Measurements from ENCODE around the gene PANK1.

Gene PANK1

DNA sequence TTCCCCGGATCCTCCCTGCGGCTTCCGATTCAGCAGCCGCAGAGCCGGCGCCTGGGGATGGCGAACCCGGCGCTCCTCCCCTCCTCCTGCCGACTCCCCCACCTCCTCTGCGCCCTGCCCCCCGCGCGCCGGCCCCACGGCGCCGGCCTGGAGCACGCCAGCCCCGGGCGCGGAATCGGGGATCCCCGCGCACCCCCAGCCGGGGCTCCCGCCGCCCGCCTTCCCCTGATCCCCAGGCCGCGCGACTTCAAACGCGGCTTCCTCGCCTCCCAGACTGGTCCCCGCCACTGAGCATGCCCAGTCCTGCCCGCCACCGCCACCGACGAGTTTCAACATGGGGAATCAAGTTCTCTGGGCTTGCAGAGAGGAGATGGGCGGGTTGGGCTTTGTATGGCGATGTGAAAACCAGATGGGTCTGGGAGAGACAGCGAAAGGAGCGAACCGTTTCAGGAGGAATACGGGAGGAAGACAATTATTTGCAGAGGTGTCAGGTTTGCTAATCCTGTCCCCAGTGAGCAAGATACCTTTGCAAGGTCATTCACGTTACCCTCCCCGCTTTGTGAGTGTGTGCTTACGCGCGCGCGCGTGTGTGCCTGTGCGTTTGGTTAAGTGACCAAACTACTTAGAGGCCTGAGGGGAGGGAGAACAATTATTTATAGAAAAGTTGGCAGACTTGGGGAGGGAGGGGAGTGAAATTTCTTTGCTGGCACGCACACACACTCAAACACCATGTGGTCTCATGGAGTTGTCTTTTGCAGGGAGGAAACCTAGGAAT, at the start of gene PANK1:
Gene PANK1 (minus strand): TSS at position 276 of the 775 bp plus-strand sequence. CDS start 351 bp downstream, outside the sequence.
- peak; percentile 63 for DNase-seq

DNA sequence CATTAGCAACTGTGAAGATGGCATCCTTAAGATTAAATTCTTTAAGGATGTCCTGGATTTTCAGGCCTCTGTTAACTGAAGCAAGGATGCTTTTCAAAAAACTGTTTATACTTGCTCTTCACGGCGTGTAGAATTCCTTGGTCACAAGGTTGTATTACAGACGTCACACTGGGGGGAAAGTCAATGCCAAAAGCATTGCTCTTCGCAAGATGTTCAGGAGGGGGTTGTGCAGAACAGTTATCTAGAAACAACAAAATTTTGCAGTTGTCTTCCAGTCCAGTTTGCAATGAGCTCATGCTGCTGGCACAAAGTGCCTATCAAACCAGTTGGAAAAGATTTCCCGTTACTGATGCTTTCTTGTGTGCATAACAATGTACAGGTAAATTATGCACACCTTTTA, 48.1 kb upstream of the PANK1 start:
- DNase-seq: no peak

DNA sequence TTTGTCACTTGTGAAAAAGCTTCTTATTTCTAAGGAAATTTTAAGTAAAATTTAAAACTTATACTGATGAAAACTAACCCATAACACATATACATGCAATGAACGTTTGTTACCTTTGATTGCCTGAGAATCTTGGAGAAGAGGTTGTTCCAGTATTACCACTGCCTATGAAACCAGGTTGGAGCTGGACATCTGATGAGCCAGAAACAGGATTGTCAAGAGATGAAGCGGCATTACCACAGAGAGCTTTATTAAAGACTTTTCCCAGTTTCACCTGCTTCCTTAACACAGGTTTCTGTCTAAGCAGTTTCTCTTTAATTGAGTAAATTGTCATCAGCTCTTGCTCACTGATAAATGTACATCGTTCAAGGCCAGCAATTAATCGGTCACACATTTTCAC, 47.4 kb upstream of the PANK1 start:
- no peak for DNase-seq

DNA sequence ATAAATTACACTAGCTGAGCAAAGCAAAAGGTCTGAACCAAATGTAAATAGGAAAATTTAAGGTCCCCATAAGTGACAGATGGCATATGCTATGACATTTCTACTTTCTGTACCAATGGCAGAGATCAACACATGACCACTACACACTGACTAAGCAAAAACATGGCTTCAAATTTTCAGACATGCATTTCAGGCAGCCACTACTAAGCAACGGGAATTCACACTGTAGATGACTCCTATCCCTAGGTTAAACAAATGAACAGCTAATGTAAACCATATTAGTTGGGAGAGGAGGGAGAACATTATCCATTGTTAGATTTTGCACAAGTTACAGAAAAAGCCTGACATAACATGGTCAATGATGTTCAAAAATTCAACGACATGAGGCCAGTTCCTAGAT, 45.0 kb upstream of the PANK1 start:
- no peak for DNase-seq

DNA sequence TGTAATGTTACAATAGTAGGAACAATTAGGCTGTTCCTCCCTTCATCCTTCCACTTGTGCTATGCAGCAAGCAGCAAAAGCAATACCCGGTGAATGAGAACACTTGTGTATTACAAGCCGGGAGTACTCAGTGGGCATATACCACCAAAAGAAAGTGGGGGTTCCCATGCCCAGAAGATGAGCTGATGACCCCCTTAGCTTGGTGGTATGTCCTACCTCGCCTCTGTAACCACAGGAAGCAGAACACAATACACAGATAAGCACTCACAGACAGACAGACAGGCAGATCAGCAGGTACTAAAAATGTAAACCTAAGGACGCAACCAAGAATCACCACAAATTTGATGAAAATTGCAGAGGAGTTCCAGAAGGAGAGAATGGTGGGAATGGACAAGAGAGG, 40.9 kb upstream of the PANK1 start:
- no peak for DNase-seq

DNA sequence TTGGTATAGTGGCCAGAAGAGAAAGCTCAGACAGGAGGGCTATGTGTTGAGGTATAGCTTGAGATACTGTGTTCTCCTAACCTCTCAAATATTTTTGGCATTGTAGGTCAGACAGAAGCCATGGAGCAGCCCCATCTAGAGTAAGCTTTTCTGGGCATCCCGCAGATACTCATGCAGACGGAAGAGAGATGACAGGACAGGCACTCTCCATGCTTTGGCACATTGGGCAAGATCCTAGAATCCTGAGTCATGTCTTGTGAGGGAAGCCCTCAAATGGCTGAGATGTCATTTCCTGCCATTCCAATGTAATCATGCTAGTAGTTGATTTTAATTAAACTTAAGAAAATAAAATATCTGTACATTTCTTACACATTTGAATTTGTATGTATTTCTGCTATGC, 39.6 kb upstream of the PANK1 start:
- DNase-seq: no peak

DNA sequence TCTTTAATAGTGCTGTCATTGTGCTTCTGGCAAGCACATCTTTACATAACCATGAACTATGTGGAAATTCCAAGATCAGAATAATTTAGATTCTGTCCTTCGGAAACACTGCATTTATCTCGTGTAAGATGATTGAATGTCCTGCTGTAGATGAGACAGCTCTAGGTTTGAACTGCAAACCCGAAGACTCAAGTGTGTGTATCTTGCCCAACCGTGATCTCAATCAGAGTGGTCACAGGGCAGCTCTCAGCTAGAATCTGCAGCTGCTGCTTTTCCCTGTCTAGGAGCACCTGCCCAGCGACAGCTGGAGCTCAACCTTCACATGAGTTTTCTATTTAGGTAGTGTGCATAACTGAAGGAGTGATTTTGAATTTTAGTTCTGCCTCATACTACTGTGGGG, 38.8 kb upstream of the PANK1 start:
- no peak for DNase-seq

DNA sequence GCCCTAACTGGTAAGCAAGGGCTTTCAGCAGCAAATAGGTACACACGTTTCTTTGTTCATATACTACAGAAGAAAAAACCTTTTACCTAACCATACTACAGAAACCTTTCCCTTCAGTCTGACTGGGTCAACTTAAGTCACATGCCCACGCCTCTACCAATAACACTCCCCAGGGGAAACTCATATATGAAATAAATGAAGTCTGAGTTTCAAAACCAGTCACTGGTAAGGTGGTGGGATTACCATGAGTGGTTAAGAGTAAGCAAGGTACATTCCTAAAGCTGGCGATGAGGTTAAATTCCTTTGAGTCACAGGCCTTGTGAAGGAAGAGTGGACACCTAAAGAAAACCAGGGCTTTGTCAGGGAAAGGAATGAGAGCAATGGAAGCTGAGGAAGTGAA, 34.9 kb upstream of the PANK1 start:
- DNase-seq: no peak

DNA sequence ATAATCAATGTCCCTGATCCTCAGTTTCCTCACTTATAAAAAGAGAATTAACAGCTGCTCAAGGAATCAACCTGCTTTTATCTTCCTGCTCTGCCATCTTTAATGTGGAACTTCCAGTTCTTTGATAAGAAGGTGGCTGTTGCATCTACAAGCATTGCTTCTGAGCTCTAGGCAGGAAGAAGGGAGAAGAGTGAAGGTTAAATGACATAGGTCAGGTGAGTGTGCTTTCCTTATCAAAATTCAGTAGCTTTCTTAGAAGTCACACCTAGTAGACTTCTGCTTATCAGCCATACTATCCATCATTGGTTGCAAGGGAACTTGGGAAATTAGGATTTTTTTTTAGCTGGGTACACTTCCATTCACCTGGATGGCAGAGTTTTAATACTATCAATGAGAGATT, 32.3 kb upstream of the PANK1 start:
- no peak for DNase-seq

DNA sequence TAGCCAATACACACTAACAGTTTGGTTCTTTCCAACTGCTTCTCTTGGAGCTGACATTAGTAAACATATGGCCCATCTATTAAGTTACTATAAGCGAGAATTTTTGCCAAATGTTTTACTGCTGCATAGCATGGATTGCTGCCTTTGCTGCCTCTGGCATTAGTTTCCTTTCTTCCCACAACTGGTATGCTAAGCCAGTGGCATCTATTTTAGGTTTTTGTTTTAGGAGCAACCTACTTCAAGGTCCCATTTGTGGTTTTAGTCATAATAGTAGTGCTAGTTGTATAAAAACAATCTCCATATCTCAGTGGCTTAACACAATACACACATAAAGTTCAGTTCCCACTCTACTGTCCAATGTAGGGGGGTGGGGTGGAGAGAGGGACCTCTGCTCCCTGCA, 25.9 kb upstream of the PANK1 start:
- DNase-seq: no peak

DNA sequence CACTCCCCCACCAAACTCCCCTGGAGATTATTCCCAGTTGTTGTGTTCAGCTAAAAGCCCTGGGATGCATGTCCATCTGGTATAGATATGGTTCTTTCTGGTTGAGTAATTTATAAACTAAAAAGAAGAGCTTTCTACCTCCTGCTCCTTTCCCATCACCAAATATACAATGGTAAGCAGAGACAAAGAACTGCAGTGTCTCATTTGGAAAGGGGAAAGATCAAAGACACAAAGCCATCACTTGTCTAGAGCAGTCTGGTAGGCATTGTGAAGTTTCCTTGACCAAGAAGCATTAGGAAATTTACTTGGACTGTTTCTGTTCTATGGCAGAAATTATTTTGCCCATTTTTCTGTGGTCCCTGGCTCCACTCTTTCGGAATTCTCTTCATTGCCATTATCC, 24.9 kb upstream of the PANK1 start:
- DNase-seq: no peak

DNA sequence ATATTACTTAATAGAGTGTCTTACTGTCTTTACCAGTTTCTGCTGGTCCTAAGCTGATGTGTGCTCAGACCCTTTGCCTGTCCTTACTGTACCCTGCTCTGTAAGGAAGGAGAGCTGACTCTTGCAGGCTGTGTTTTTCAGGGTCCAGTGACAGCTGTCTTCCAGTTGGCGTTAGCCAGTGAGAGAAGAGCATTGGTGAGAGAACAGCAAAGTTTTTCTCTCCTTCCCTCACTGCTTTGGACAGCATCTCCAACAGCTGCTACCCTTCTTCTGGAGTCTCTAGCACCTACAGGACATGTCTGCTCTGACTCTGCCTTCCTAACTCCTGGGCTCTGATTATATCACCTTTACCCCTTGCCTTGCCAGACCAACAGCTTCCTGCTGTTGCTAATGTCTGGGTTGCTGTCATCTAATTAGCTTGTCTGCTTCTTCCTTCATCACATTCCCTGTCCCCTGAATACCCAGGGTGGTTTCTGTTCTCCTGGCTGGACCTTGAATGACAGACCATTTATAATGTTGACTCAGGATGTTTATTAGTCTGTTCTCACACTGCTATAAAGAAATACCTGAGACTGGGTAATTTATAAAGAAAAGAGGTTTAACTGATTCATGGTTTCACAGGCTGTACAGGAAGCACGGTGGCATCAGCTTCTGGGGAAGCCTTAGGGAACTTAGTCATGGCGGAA, 23.5 kb upstream of the PANK1 start:
- DNase-seq: no peak

DNA sequence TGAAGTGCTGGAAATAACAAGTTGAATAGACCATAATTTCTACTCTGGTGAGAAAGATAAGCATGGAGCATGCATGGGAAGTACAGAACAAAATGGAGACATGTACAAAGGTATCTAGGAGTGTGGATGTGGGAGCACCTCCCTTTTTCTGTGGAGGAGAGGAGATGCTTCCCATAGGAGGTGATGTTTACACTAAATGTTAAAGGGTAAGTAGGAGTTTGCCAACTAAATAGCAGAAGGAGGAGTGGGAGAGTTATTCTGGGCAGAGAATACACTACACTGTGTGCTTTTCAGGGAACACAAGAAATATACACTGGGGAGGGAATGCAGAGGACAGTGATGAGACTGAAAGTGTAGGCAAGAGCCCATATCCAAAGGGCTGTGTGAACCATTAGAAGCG, 21.1 kb upstream of the PANK1 start:
- no peak for DNase-seq

DNA sequence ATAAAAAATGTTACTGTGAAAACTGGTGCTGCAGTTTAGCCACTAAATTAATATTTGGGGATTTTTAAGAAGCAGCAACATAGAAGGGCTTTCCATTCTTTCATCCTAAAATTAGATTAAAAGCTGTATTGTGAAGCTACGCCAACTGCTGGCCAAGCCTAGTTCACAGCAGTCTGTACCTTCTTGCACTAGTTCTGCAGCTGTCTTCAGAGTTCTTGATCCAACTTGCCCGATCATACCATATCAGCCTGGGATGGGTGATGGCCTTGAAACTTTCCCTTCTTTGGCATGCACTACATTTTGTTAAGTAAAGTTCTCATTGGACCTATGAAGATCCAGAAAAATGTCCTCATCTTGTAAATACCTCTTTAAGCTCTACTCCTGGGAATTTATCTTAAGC, 20.3 kb upstream of the PANK1 start:
- no peak for DNase-seq

DNA sequence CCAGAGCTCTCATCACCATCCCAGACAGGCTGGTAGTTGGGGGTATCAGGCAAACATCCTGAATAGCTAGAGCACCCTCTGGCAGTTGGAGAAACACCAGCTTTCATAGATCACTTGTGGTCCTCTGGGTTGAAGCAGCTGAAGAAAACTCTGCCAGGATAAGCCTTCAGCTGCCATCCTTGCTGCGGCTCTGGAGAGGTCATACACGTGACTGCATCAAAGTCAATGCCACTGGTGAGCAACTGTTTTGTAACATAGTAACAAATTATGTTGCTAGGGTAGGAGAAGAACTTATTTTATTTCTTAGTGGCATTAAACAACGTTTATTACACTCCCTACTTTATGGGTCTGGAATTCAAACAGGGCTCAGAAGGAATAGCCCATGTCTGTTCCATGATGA, 19.2 kb upstream of the PANK1 start:
- DNase-seq: no peak

DNA sequence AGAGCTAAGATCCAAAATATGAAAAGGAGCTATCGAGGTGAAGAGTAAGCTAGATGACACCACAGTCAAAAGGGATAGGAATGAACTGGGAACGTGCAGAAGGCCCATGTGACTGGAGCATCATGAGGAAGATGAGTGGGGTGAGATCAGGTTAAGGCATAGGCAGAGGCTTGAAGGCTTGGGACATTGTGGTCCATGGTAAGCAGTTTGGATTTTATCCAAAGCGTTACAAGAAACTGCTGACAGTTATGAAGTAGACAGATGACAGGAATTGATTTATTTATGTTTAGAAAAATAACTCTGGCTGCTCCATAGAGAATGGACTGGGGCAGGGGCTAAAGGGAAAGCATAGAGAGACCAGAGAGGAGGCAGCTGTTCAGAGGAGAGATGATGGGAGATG, 18.1 kb upstream of the PANK1 start:
- no peak for DNase-seq

DNA sequence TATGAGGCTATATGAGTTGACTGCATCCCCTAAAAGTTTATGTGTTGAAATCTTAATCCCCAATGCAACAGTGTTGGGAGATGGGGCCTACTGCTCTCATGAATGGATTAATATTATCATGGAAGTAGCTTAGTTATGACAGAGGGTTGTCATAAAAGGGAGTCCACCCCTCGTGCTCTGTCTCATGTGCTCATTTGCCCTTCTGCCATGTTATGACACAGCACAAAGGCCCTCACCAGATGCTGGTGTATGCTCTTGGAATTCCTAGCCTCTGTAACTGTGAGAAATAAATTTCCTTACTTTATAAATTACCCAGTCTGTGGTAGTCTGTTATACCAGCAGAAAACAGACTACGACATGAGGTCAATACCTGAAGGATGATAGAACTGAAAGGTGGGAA, 17.6 kb upstream of the PANK1 start:
- DNase-seq: no peak

DNA sequence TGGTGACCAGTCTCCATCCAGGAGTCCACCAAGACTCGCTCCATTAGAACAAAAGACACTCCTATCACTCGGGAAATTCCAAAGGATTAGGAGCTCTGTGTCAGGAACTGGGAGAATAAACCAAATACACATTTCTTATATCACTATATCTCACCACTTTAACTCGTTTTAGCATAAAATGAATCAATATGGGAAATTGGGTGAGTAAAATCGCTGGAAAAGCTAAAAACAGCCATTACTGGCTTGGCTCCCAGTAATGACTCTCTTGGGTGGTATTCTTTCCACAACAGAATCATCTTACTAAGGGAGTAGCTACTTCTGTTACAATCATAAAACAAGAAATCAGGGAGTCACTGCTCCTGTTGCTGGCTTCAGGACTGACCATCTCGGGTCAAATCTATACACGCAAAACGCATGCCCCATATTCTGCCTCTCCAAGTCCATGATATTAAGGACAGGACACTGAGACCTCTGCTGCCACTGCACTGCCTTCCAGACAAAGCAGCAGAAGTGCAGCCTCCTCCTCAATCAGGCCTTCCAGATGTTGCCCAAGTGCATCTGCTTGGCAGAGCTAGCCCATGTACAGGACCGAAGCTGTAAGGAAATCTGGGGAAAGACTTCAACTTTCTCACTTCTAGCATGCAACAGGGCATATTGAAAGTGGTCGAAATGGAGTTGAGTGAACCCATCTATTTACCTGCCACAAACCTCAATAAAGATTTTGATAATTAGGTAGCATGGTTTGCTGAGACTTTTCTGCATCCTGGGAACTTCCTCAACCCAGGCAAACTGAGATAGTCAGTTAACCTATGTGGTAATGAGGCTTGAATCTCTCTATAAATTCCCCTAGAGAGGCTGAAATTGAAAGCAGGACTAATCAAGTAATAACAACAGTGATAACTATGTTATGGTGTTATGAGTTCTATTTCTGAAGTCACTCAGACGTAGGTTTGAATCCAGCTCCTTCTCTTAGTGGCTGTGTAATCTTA, 14.4 kb upstream of the PANK1 start:
- DNase-seq: no peak

DNA sequence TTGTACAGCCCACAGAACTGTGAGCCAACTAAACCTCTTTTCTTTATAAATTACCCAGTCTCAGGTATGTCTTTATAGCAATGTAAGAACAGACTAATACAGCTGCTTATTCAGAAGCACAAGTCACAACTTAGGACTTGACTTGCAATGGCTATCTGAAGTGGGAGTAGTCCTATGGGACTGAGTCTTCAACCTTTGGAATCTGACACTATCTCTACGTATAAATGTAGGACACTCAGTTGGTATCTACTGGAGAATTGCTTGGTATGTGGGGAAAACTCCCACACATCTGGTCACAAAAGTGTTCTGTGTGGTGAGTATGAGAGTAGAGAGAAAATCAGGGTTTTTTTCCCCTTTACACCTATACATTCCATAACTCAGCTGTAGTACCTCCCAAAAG, 12.3 kb upstream of the PANK1 start:
- no peak for DNase-seq

DNA sequence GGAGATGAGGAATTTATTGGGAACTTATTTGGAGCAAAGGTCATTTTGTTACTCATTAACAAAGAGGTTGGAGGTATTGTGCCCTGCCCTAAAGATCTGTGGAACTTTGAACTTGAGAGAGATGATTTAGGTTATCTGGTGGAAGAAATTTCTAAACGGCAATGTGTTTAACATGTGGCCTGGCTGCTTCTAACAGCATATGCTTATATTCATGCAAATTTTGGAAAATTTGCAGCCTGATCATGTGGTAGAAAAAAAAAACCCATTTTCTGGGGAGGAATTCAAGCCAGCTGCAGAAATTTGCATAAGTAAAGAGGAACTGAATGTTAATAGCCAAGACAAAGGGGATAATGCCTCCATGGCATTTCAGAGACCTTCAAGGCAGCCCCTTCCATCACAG, 10.7 kb upstream of the PANK1 start:
- no peak for DNase-seq

DNA sequence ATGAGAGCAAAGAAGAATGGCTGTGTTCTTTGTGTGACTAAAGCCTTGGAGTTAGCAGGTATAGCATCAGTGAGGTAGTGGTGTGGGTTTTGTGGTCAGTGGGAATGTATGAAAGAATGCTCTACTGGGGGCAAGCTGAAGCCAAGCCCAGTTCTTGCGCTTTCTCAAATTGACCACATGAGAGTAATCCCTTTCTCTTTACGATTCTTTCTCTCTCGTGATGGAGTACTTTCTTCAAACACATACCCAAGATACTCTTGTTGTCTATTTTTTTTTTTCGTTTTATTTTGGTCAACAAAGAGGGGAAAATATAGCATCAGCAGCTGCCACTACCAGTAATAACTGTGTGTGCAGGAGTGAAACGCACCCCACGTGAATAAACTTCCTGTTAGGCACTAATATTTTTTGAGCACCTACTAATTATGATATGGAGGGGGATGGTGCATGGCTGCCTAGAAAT, 8.4 kb upstream of the PANK1 start:
- no peak for DNase-seq

DNA sequence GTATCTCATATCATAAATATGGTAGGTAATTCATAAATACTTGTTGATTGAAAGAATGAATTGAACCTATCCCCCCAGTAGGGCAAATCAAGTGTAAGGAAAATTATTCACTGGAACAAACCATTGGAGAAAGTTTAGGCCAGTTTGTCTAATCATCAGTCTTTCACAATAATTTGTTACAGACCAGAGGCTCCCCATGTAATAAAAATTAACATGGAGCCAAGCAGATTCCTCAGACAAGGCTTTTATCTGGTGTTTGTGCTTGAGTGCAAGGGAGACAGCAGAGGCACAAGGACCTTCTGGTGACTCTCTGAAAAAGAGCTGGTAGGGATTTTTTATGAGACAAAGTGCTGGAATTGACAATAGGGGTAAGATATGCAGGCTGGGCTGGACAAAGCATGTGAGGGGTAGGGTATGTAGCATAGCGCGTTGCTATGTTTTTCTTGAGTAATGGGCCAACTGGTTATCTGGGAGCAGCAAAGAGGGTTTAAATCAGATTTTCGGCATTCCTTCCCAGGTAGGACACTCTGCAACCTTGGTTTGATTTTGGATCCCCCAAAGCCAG, 7.8 kb upstream of the PANK1 start:
- no peak for DNase-seq

DNA sequence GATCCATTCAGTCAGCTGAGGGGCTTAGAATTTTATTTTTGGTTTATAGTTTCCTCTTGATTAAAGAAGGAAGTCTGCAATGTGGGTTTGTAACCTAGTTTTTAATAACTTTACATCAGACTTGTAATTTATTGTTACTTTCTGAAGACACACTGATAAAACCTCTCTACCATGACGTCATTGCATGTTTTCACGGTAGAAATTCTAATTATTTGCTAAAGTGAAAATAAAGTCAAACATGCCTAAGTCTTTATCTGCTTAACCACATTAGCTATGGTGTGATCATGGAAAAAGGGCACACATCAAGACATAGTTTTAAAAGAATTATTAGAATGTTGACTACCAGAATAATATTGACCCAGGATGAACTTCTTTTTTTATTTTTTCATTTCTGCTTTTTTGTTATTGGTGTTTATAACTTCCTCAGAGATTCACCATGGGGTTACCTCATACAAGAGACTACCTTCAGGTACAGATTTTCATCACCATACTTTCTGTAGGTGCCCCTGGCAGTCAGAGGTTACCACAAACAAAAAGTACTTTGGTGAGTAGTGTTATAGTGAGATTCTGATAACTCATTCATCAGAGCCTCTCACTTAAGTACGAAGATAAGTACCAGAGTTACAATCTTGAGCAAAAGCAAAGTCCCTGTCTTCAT, 7.0 kb upstream of the PANK1 start:
- no peak for DNase-seq
